ENCODE results near the gene KIAA1755.

DNA sequence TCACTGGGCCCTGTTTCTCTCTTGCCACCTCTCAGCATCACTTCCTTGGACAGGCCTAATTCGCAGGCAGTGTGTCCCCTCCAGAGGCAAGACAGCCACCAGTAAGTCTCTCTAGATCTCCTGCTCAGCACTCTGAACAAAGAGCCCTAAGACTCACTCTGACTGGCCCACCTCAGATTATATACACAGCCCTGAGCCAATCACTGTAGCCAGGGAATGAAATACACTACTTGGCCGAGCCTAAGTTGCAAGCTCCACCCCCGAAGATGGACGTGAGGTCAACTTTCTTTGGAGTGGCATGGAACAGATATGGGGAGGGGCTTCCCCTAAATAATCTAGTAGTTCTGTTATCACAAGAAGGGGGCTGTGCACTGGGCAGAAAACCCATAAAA lies 47.5 kb upstream of the KIAA1755 start:
- TF ChIP-seq, protein P1, sequence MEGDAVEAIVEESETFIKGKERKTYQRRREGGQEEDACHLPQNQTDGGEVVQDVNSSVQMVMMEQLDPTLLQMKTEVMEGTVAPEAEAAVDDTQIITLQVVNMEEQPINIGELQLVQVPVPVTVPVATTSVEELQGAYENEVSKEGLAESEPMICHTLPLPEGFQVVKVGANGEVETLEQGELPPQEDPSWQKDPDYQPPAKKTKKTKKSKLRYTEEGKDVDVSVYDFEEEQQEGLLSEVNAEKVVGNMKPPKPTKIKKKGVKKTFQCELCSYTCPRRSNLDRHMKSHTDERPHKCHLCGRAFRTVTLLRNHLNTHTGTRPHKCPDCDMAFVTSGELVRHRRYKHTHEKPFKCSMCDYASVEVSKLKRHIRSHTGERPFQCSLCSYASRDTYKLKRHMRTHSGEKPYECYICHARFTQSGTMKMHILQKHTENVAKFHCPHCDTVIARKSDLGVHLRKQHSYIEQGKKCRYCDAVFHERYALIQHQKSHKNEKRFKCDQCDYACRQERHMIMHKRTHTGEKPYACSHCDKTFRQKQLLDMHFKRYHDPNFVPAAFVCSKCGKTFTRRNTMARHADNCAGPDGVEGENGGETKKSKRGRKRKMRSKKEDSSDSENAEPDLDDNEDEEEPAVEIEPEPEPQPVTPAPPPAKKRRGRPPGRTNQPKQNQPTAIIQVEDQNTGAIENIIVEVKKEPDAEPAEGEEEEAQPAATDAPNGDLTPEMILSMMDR (IDR thresholded peaks at IDR 0.05), result no peak
- TF ChIP-seq POLR2A (IDR thresholded peaks at IDR 0.05), result no peak
